Tibial nerve (tissue), 4 donors: ENCODE data around the gene PTGFRN. TPM values are rescaled to one million over a fixed set of nuclear protein-coding genes. Genes with fewer than 3 reads are reported as not detected.

ENCODE experiments used
- DNase-seq, 2 donors: peaks; one replicate each; pipeline ENCODE4 v3.0.0-alpha.2; 2019; ENCODE audit warnings: low spot score in 2 of 2
- H3K27ac ChIP-seq, 4 donors: fragments of 200-600 bp; sonication (generic) in 3 of 4; one replicate each; pipeline ENCODE4 v1.5.1; 2017 to 2019; ENCODE audit warnings: mild to moderate bottlenecking in 1 of 4
- H3K27me3 ChIP-seq, 2 donors: fragments of 200-600 bp; sonication (generic) in 1 of 2; one replicate each; pipeline versions ENCODE4 v1.5.1 to v1.6.0; 2017 to 2019
- H3K36me3 ChIP-seq, 3 donors: fragments of 200-600 bp; sonication (generic); one replicate each; pipeline ENCODE4 v1.5.1; 2018 to 2019
- H3K4me1 ChIP-seq, 4 donors: fragments of 200-600 bp; sonication (generic) in 3 of 4; one replicate each; pipeline ENCODE4 v1.5.1; 2017 to 2019
- H3K4me3 ChIP-seq, 4 donors: fragments of 200-600 bp; sonication (generic) in 3 of 4; one replicate each; pipeline ENCODE4 v1.5.1; 2017 to 2019; ENCODE audit warnings: mild to moderate bottlenecking in 1 of 4, moderate library complexity in 1 of 4
- H3K9me3 ChIP-seq, 4 donors: fragments of 200-600 bp; sonication (generic) in 3 of 4; one replicate each; pipeline ENCODE4 v1.5.1; 2017 to 2019
- EP300 ChIP-seq, 2 donors: sonication (generic); formaldehyde crosslinking; IDR thresholded peaks; one replicate each; pipeline ENCODE4 v1.6.1; 2017; ENCODE audit warnings: antibody characterized with exemption in 2 of 2, mild to moderate bottlenecking in 1 of 2
- POLR2A ChIP-seq, 2 donors: fragments of 450-650 bp; IDR thresholded peaks; one replicate each; pipeline ENCODE4 v1.6.1; 2017; ENCODE audit warnings: antibody characterized with exemption in 2 of 2, mild to moderate bottlenecking in 2 of 2, moderate library complexity in 2 of 2
- WGBS, 2 donors: methylation state at CpG; one replicate each; pipeline ENCODE4 v1.1.5; 2018; 5-methylcytosine and 5-hydroxymethylcytosine counted together
- total RNA-seq, 4 donors: library from RNA; depleted of rRNA; stranded (reverse); fragments of >200 nt; gene quantifications; one replicate each; pipeline ENCODE4 v1.1.0, GENCODE V29; 2016
- TF ChIP-seq, protein P1 (sequence below), 5 experiments: fragments of 200-600 bp in 3 of 5; fragments of 450-650 bp in 2 of 5; sonication (generic) in 3 of 5; IDR thresholded peaks; one replicate each; pipeline ENCODE4 v1.5.1; 2016 to 2019; ENCODE audit warnings: antibody characterized with exemption in 5 of 5, mild to moderate bottlenecking in 3 of 5, moderate library complexity in 2 of 5

PTGFRN gene
- total RNA-seq, 4 donors from 2014 or later: 10.2 to 19.0 (median 14.7) TPM

GRCh38 chr1:116880917-116881316, 28.8 kb upstream of the PTGFRN start:
- Histone ChIP-seq H3K4me3 (no peak overlapping the region), H3K4me1 (peaks cover 0 to 27% (median 15%) of the 10 kb centered on the region in 4 donors), H3K27me3 (no peaks in the 10 kb centered on the region), H3K9me3 (no peaks in the 10 kb centered on the region), H3K27ac (no peak overlapping the region), H3K36me3 (no peaks in the 10 kb centered on the region)
- WGBS, 2 donors: 82 to 88% methylated on average over 5 of the region's 5 CpGs
- TF ChIP-seq, protein P1, sequence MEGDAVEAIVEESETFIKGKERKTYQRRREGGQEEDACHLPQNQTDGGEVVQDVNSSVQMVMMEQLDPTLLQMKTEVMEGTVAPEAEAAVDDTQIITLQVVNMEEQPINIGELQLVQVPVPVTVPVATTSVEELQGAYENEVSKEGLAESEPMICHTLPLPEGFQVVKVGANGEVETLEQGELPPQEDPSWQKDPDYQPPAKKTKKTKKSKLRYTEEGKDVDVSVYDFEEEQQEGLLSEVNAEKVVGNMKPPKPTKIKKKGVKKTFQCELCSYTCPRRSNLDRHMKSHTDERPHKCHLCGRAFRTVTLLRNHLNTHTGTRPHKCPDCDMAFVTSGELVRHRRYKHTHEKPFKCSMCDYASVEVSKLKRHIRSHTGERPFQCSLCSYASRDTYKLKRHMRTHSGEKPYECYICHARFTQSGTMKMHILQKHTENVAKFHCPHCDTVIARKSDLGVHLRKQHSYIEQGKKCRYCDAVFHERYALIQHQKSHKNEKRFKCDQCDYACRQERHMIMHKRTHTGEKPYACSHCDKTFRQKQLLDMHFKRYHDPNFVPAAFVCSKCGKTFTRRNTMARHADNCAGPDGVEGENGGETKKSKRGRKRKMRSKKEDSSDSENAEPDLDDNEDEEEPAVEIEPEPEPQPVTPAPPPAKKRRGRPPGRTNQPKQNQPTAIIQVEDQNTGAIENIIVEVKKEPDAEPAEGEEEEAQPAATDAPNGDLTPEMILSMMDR (IDR thresholded peaks at IDR 0.05): no peak
- no peak for TF ChIP-seq EP300 (IDR thresholded peaks at IDR 0.05)
- no peak for DNase-seq

DNA sequence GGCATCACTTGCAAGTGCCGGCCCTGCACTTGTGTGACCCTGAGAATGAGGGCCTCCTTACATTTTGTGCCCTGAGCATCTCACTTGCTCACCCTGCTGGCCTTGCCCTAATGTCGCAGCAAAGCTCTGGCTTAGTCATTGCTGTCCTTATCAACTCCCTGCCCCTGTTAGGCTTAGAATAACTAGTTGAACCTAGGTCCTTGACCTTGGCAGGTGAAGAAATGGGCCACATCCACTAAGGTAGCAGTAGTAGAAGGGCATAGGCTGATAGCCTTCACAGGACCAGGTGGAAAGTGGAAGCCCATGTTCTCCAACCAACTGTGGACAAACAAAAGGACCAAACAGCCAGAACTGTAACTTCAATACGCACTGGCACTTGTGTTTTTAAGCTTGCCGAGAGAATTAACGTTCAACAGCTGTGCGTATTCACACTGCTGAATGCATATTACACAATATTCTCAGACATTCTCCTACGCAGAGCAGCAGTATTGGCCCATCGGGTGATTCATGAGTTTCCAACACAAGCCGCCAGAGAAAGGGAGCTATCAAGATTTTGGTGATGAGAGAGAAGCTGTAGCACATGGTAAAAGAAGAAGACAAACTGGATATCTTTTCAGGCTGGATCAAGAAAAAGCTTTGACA, 27.7 kb upstream of the PTGFRN start:
- H3K4me1 ChIP-seq: peaks cover 0 to 24% (median 15%) of the 10 kb centered on the region in 4 donors
- 71 to 75% methylated on average over 9 of the region's 9 CpGs for WGBS, 2 donors
- H3K27ac ChIP-seq: peak overlapping the region in 2 of 4 donors; percentile 62
- H3K4me3 ChIP-seq: no peak overlapping the region
- DNase-seq: peak in 1 of 2 donors; percentile 40
- H3K27me3 ChIP-seq: no peaks in the 10 kb centered on the region
- H3K9me3 ChIP-seq: no peaks in the 10 kb centered on the region
- TF ChIP-seq POLR2A (IDR thresholded peaks at IDR 0.05) (no peak), EP300 (IDR thresholded peaks at IDR 0.05) (peak in 1 of 2 donors; percentile 50)
- no peaks in the 10 kb centered on the region for H3K36me3 ChIP-seq

- Histone ChIP-seq H3K4me3 (no peak overlapping the region), H3K9me3 (no peaks in the 10 kb centered on the region), H3K27me3 (no peaks in the 10 kb centered on the region), H3K27ac (no peak overlapping the region), H3K36me3 (no peaks in the 10 kb centered on the region), H3K4me1 (peaks cover 0 to 16% (median 9%) of the 10 kb centered on the region in 4 donors)
- no peak for DNase-seq
- TF ChIP-seq EP300 (IDR thresholded peaks at IDR 0.05): no peak
- TF ChIP-seq POLR2A (IDR thresholded peaks at IDR 0.05): no peak
- TF ChIP-seq, protein P1 (IDR thresholded peaks at IDR 0.05): no peak
- WGBS, 2 donors: 85% methylated on average over 4 of the region's 4 CpGs
Observed at GRCh38 chr1:116882866-116883265, 26.9 kb upstream of the PTGFRN start.

GRCh38 chr1:116886291-116886878, 23.3 kb upstream of the PTGFRN start:
- no peak for DNase-seq
- Histone ChIP-seq H3K27me3 (no peaks in the 10 kb centered on the region), H3K27ac (no peak overlapping the region), H3K4me1 (no peaks in the 10 kb centered on the region), H3K9me3 (no peaks in the 10 kb centered on the region), H3K36me3 (no peaks in the 10 kb centered on the region), H3K4me3 (no peak overlapping the region)
- no peak for TF ChIP-seq EP300 (IDR thresholded peaks at IDR 0.05)
- TF ChIP-seq, protein P1 (IDR thresholded peaks at IDR 0.05): no peak
- no peak for TF ChIP-seq POLR2A (IDR thresholded peaks at IDR 0.05)
- WGBS, 2 donors: 75 to 92% methylated on average over 1 of the region's 1 CpG

DNA sequence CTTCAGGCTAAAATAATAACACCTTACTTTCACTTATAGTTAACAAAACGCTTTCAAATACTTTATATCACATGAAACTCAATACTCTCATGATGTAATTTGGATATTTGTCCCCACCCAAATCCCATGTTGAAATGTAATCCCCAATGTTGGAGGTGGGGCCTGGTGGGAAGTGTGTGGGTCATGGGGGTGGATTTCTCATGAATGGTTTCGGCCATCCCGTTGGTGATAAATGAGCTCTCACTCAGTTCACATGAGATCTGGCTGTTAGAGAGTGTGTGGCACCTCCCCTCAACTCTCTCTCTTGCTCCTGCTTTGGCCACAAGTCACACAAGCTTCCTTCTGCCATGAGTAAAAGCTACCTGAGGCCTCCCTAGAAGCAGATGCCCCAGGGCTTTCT, 22.5 kb upstream of the PTGFRN start:
- H3K27me3 ChIP-seq: no peaks in the 10 kb centered on the region
- TF ChIP-seq EP300 (IDR thresholded peaks at IDR 0.05) (no peak), POLR2A (IDR thresholded peaks at IDR 0.05) (no peak)
- TF ChIP-seq, protein P1 (IDR thresholded peaks at IDR 0.05): no peak
- WGBS, 2 donors: 78 to 93% methylated on average over 3 of the region's 3 CpGs

More for the DNA sequence above, 22.5 kb upstream of the PTGFRN start:
- no peaks in the 10 kb centered on the region for H3K9me3 ChIP-seq
- H3K4me3 ChIP-seq: no peak overlapping the region
- H3K27ac ChIP-seq: no peak overlapping the region
- no peaks in the 10 kb centered on the region for H3K4me1 ChIP-seq
- no peaks in the 10 kb centered on the region for H3K36me3 ChIP-seq
- no peak for DNase-seq
